ENCODE measurements around the gene SDK2.

SDK2 gene, protein sequence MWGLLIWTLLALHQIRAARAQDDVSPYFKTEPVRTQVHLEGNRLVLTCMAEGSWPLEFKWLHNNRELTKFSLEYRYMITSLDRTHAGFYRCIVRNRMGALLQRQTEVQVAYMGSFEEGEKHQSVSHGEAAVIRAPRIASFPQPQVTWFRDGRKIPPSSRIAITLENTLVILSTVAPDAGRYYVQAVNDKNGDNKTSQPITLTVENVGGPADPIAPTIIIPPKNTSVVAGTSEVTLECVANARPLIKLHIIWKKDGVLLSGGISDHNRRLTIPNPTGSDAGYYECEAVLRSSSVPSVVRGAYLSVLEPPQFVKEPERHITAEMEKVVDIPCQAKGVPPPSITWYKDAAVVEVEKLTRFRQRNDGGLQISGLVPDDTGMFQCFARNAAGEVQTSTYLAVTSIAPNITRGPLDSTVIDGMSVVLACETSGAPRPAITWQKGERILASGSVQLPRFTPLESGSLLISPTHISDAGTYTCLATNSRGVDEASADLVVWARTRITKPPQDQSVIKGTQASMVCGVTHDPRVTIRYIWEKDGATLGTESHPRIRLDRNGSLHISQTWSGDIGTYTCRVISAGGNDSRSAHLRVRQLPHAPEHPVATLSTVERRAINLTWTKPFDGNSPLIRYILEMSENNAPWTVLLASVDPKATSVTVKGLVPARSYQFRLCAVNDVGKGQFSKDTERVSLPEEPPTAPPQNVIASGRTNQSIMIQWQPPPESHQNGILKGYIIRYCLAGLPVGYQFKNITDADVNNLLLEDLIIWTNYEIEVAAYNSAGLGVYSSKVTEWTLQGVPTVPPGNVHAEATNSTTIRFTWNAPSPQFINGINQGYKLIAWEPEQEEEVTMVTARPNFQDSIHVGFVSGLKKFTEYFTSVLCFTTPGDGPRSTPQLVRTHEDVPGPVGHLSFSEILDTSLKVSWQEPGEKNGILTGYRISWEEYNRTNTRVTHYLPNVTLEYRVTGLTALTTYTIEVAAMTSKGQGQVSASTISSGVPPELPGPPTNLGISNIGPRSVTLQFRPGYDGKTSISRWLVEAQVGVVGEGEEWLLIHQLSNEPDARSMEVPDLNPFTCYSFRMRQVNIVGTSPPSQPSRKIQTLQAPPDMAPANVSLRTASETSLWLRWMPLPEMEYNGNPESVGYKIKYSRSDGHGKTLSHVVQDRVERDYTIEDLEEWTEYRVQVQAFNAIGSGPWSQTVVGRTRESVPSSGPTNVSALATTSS (N-terminal part only)

DNA sequence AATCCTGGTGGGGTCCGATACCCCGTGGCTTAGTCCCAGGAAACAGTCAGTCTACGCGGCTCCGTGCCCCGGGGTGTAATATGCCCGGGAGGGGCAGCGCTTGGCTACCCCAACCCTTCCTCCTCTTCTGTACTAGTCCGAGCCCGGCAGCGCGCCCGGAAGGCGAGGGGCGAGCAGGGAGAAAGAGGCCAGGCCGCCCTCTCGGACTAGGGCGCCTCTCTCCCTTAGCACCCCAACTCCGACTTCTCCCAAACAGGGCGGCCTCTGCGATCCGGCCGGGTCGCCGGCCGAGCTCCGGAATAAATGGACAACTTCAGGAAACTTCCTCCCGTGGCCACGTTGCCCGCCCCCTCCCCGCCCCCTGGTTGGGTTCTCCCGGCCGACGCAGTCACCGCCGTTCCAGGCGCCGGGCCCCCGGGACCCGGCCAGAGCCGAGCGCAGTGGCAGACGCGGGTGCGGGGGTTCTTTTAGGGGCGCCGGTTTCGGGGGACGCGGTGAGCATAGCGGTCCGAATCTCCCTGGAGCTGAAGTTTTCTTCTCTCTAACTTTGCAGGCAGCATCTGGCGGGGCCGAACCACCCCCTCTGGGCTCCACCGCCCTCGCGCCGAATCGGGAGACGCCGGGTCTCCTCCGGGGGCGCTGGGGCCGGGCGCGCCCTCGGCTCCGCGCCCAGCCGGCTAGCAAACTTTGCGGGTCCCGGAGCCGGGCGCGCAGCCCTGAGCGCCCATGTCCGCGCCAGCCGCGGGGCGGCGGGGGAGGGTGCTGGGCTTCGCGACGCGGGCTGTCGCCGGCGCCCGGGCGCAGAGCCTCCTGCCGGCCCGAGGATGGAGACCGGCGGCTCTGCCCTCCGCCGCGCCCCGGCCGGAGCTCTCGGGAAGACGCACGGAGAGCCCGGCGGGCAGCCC is at the start of gene SDK2:
SDK2 (minus strand) TSS at position 301 of the 905 bp plus-strand sequence. CDS start 357 bp downstream, outside the sequence.
- no peak for DNase-seq (ENCODE audit: low read depth)

DNA sequence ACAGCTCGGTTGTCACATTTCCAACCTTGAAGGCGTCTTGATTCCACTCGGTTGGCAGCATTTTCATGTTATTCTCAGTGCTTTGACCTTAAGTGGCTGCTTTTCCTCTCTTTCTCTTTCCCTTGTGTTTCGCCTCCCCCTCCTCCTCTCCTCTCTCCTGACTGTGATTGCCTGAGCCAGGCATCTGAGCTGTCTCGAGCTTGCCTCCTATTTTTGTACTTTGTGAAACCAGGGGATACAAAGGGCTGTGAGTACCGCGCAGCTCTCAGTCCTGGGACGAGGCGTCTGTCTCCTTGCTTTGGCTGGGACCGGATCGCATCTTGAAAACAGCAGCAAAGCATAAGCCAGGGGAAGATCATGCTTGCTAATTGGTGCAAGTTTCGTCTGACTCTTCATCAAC is 48.8 kb upstream of the SDK2 start:
- DNase-seq (ENCODE audit: low read depth): no peak

DNA sequence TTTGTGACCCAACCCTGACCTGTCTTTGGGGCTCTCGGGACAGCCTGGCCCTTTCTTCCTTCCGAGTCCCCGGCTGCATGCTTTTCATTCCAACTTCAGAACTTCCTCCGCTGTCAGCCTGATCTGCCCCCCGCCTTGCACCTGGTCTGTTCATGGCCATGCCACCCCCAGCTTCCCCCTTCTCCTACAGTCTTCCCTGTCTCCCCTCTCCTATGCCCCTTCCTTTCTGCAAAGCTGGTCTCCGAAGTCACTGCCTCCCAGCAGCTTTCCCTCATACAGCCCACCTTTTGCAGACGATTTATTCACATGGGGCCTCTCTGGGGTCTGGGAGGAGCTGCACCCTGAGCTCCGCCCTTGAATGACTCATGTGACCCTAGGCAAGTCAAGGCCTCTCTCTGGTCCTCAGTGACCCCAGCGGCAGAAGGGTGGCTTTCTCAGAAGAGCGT is 47.1 kb upstream of the SDK2 start:
- DNase-seq (ENCODE audit: low read depth): no peak

DNA sequence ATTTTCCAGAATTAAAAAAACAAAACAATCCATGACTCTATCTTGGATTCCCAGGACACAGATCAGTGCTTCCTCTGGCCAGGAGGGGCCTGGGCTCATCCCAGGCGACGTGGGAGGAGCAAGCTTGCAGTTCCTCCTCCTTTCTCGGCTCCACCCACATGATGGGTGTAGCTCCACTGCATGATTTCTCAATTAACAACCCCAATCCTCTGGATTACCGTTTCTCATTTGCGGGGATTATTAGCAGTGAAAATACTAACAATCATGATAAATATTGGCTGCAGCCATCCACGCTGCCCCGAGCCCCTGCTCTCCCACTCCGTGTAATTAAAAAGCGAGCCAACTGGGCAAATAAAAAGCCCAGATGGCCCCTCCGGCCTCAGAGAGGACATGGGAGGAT is 46.4 kb upstream of the SDK2 start:
- no peak for DNase-seq (ENCODE audit: low read depth)

DNA sequence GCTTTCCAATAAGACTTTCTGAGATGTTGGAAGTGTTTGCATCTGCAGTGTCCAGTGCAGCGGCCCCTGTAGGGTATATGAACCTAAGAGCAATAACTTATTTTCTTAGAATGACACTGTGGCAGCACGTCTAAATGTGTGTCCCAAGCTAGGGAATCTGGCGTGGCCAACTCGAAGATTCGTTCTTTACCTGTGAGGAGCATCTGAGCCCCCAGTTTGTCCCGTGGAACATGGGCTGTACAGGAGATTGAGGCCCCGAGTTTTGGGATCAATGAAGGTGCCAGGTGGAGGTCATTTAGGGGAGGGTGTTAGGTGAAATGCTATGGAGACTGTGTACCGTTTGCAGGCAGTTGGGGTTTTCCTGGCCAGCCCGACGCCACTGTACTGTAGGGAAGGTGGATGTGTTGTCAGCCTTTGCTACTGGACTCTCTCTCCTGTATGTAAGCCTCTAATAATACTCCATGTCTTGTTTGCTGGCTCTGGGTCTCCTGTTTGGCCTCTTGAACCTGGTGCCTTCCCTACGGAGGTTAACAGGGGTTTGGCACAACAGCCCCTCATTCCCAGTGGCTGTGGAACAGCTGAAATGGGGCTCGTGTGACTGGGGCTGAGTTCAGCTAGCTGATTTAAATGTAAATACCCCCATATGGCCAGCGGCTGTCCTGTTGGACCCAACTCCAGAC is 45.5 kb upstream of the SDK2 start:
- no peak for DNase-seq (ENCODE audit: low read depth)

DNA sequence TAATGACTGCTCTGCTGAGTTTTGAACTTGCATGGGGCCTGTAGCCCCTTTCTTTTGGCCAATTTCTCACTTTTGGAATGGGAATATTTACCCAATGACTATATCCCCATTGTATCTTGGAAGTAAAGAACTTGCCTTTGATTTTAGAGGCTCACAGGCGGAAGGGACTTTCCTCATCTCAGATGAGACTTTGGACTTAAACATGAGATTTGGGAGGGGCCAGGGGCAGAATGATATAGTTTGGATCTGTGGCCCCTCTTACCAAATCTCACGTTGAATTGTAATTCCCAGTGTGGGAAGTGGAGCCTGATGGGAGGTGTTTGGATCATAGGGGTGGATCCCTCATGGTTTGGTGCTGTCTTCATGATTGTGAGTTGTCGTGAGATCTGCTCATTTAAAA is 42.7 kb upstream of the SDK2 start:
- no peak for DNase-seq (ENCODE audit: low read depth)

DNA sequence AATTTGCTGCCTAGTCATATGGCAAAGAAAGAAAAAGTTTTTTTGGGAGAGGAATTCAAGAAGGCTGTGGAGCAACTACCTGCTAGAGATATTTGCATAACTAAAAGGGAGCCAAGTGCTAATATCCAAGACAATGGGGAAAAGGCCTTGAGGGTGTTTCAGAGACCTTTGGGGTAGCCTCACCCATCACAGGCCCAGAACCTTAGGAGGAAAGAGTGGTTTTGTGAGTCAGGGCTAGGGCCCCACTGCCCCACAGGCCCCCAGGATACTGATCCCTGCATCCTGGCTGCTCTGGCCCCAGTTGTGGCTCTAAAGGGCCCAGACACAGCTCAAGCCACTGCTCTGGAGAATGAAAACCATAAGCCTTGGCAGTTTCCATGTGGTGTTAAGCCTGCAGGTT is 41.9 kb upstream of the SDK2 start:
- DNase-seq (ENCODE audit: low read depth): no peak

DNA sequence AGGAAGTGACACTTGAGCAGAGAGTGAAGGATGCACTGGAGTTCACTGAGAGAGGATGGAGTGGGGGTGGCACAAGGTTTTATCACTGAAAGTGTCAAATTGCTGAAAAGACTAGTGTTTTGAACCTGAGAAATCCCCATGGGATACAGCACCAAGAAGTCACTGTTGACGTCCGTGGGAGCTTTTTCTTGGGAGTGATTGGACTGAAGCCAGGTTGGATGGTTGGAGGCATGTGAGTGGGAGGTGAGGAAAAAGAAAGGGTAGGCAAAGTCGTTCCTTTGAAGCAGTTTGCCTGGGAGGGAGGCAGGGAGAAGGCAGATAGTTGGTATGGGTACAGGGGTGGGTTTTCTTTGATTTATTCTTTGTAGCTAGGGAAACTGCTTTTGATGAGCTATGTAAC is 39.9 kb upstream of the SDK2 start:
- no peak for DNase-seq (ENCODE audit: low read depth)

DNA sequence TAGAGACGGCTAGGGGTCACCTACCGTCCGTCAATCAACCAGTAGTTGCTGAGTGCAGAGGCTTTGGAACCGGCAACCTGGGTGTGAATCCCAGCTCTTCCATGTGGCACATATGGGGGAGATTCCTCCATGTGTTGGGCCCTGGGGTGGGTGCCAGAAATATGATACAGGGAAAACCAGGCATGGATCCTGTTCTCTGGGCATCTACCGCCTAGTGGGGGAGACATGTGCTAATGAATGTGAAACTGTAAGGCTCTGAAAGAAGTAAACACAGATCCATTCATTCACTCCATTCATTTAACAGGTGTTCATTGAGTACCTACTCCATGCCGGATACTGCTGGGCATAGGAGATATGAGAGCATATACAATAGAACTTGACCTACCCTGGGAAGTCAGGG is 39.5 kb upstream of the SDK2 start:
- DNase-seq (ENCODE audit: low read depth): no peak

DNA sequence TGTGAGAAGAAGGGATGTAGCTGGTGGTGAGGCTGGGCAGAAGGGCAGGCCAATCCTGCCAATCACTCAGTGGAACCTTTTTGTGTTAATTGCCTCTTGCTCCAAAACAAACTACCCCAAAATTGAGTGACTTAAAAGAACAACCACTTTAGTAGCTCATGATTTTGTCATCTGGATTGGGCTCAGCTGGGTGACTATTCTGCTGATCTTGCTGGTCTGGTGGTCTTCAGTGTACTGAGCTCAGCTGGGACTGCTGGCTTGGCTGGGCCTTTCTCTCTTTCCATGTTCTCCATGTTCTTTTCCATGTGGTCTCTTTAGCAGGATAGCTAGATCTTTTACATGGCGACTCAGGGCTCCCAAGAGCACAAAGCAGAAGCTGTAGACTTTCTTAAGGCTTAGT is 37.7 kb upstream of the SDK2 start:
- DNase-seq (ENCODE audit: low read depth): no peak

DNA sequence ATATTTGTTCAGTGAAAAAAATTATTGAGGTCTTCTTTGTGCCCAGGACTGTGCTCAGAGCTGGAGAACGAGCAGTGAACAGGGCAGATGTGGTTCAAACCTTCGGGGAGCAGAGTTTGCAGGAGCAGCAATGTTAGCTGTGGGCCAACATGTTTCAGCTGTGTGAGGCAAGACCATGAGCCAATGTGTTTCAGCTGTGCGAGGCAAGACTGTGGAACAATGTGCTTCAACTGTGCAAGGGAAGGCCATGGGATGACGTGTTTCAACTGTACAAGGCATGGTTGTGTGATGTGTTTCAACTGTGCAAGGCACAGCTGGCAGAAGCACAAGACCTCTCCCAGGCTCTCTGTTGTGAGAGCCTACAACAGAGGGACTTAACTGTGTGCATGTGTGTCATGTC is 35.2 kb upstream of the SDK2 start:
- DNase-seq (ENCODE audit: low read depth): no peak

DNA sequence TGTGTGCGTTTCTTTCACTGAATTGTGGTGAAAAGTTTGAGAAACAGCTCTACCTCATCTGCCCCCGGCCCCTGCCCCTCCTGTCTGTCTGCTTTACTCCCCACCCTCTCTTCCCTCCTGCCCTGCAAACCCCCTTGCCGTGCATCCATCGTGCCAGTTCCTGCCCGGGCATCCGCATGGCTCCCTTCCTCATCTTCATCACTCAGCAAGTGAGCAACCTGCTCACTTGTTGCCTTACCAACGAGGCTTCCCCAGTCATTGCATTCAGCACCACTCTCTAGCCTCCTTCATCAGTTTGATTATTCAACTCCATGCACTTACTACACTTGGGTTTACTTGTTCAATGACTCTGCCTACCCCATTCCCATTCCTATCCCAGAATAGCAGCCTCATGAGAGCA is 34.8 kb upstream of the SDK2 start:
- DNase-seq (ENCODE audit: low read depth): no peak

DNA sequence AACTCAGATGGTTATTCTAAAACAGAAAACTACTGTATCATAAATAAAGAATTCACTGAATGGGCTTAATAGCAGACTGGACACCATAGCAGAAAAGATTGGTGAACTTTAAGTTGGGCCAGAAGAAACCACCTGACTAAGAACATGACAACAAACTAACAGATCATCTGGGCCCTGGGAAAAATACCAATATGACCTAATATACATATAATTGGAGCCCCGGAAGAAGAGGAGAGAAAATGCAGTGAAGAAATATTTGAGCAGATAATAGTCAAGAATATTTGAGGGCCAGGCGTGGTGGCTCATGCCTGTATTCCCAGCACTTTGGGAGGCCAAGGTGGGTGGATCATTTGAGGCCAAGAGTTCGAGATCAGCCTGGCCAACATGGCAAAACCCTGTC is 25.5 kb upstream of the SDK2 start:
- no peak for DNase-seq (ENCODE audit: low read depth)

DNA sequence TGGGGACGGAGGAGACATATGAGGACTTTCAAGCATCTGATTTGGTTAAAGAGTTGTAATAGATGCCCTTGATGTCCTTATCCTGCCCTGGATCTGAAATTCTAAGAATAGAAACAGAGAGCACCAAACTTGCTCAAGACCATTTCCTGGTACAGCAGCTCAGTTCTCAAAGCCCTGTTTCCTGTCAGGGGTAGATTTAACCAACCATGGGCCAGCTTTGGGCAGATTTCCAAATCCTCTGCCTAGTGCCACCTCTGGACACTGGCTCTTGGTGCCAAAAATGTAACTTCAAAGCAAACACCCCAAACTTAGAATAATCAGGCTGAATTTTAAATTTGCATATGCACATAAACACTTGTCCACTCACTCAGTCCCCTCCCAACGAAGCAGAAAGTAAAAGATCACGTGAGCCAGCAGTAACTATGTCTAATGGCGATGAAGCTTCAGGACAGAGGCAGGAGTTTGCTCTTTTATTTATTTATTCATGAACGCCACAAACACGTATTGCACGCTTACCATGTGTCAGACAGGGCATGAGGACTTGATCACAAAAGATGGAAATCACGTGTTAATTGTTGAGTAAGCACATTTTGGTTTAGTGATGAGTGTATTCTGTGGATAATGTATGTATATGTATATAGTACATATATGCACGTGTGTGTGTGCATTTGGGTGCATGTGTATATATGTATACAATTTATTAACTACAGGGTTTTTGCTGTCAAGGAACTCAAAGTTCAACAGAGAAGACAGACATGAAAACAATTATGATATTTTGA is 23.1 kb upstream of the SDK2 start:
- DNase-seq (ENCODE audit: low read depth): no peak

DNA sequence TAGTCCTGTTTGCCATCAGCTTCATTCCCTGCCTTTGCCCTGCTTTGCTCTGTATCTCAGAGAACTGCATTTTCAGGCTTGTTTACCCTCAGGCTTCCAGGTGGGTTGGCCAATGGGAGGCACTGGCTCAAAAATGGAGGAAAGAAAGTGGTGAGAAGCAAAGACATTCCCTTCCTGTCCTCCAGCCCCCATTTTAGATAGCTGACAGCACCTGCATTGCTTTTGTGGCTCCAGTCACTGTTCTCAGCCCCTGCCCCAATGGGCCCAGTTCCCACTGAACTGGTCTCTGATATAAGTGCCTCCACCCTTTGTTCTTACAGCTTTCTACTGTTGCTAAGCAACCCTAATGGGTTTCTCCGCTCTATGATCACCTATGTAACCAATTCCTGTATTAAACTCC is 19.4 kb upstream of the SDK2 start:
- DNase-seq (ENCODE audit: low read depth): no peak

DNA sequence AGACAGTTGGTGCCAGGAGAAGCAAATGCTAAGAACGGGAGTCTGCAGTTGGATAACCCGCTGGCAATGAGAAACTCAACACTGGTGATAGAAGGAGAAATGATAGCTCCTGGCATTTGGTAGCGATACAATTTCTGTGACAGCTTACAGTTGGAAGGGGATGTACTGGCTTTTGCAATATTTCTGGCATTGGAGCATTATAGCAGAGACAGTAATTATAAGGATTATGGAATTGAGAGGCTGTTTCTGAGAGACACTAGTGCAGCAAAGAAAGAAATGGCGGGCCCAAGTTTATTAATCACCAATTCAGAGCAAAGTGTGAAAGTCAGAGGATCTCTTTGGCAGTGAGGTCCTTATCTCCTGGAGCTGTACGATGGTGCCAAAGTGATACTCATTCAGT is 16.1 kb upstream of the SDK2 start:
- no peak for DNase-seq (ENCODE audit: low read depth)

DNA sequence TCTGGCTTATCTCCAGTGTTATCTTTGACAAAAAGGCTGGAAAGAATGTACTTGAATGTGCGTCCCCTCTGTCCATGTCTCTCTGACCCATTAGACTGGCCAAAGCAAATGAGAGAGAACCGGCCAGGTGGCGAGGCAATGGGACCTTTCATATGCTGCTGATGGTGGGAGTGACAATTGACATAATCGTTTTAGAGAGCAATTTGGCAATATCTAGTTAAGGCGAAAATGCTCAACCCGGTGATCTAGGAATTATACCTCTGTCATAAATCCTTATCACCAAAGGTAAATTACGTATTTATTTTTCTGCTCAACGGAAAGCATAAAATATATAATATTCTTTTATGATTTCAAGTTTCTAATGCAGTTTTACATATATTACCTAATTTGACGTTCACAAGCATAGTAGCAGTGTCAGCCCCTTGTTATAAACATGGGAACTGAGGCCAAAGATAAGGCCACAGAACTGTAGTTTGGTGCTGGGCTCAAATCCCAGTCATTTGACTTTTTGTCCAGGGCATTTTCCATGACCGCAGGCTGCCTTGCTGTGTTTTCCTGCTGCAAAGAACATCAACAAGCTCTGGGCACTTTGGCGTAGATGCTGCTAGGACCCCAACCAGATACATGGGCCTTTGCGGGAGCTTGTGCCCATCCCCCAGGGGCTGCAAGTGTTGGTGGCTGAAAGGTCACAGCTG is 14.7 kb upstream of the SDK2 start:
- no peak for DNase-seq (ENCODE audit: low read depth)

DNA sequence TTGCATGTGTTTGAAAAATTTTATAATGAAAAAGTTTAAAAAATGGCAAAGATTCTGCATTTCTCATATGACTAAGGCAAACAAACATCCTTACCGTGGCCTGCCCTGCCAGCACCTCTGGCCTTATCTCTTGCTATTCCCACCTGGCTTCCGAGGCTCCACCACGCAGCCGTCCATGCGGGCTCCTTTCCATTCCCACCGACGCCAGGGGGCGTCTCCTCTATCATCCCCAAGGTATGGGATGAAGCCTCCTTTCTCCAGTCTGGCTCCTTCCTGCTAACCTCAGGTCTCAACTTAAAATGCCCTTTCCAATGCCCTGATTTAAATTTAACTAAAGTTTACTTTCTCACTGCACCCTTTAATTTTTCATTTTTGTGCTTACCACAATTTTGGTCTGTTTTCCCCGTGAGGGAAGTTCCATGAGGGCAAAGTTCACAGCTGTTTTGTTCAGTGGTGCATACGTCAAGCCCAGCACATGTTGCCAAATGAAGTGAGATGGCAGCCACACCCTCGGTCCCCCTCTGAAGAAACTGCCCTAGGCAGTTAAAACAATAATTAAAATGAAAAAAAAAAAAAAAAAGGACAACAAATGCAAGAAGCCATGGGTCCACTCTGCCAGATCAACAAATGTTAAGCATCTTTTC is 13.3 kb upstream of the SDK2 start:
- no peak for DNase-seq (ENCODE audit: low read depth)

DNA sequence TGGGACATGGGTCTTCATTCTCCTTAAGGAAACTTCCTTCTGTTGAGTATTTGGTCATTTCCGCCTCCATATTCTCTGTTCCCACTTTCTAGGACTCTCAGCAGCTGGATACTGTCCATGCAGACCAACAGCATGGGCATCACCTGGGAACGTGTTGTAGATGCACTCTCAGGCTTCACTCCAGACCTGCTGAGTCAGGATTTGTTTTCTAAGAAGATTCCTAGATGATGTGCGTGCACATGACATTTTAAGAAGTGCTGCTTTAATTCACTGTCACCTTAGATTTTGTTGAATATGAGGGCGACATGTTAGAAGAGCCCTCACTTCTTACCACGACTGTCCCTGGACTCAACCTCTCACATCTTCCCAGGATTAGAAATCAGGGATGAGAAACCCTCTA is 10.0 kb upstream of the SDK2 start:
- DNase-seq (ENCODE audit: low read depth): no peak
